ENCODE data around the gene SSR1. TPM values are rescaled to one million over a fixed set of nuclear protein-coding genes. Genes with fewer than 3 reads are reported as not detected.
"Not testable (repeated sequence)": the region's sequence is repeated elsewhere in the genome, so short reads cannot be mapped to it uniquely, and the experiment has no call there.

The SSR1 gene
- total RNA-seq, 1 donor from 2014 or later: 20.4 TPM

- peaks cover 2 to 6% (median 5%) of the 10 kb centered on the region in 3 donors for H3K4me1 ChIP-seq (ENCODE audit: control insufficient read depth in 3 of 3, insufficient read depth in 3 of 3, low read length in 3 of 3)
Observed at GRCh38 chr6:7268816-7269555, 44.0 kb downstream of the SSR1 start.

DNA sequence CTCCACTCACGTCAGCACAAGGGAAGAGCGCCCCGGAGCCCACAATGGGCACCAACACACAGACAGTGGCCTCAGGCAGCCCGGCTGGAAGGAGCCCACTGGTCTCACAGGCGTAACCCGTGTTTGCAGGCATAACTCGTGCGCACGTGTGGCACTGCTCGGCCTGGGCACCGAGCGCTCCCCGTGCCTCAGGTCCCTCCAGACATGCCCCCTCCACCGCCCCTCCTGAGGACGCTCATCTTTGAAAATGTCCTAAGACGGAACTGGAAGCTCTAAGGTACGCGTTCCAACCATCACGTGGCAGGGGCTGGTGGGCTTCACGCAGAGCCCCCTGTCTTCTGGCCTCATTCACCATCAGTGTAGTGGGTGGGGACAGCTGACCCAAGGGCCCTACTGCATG, 44.6 kb downstream of the SSR1 start:
- H3K36me3 ChIP-seq (ENCODE audit: control insufficient read depth in 3 of 3, insufficient read depth in 3 of 3, low read length in 3 of 3): peaks cover 0 to 5% (median 3%) of the 10 kb centered on the region in 3 donors
- no peak overlapping the region for H3K27ac ChIP-seq (ENCODE audit: low read depth, low read length)
- H3K9me3 ChIP-seq (ENCODE audit: control insufficient read depth in 3 of 3, low read length in 3 of 3): no peaks in the 10 kb centered on the region
- peaks cover 2 to 6% (median 5%) of the 10 kb centered on the region in 3 donors for H3K4me1 ChIP-seq (ENCODE audit: control insufficient read depth in 3 of 3, insufficient read depth in 3 of 3, low read length in 3 of 3)
- H3K4me3 ChIP-seq (ENCODE audit: low read length in 3 of 3): no peak overlapping the region
- no peak overlapping the region for H3K9ac ChIP-seq (ENCODE audit: low read depth in 1 of 3, low read length in 3 of 3)
- no peaks in the 10 kb centered on the region for H3K27me3 ChIP-seq (ENCODE audit: control insufficient read depth in 3 of 3, insufficient read depth in 3 of 3, low read length in 3 of 3)

More at GRCh38 chr6:7268816-7269555, 44.0 kb downstream of the SSR1 start:
- Histone ChIP-seq H3K9me3 (ENCODE audit: control insufficient read depth in 3 of 3, low read length in 3 of 3) (no peaks in the 10 kb centered on the region), H3K9ac (ENCODE audit: low read depth in 1 of 3, low read length in 3 of 3) (no peak overlapping the region), H3K27me3 (ENCODE audit: control insufficient read depth in 3 of 3, insufficient read depth in 3 of 3, low read length in 3 of 3) (no peaks in the 10 kb centered on the region), H3K4me3 (ENCODE audit: low read length in 3 of 3) (no peak overlapping the region), H3K36me3 (ENCODE audit: control insufficient read depth in 3 of 3, insufficient read depth in 3 of 3, low read length in 3 of 3) (peaks cover 0 to 5% (median 3%) of the 10 kb centered on the region in 3 donors), H3K27ac (ENCODE audit: low read depth, low read length) (no peak overlapping the region)

- Histone ChIP-seq H3K4me3 (ENCODE audit: low read length in 3 of 3) (no peak overlapping the region), H3K27ac (ENCODE audit: low read depth, low read length) (no peak overlapping the region), H3K9me3 (ENCODE audit: control insufficient read depth in 3 of 3, low read length in 3 of 3) (no peaks in the 10 kb centered on the region), H3K9ac (ENCODE audit: low read depth in 1 of 3, low read length in 3 of 3) (no peak overlapping the region), H3K36me3 (ENCODE audit: control insufficient read depth in 3 of 3, insufficient read depth in 3 of 3, low read length in 3 of 3) (peaks cover 0 to 5% (median 3%) of the 10 kb centered on the region in 3 donors), H3K4me1 (ENCODE audit: control insufficient read depth in 3 of 3, insufficient read depth in 3 of 3, low read length in 3 of 3) (peaks cover 2 to 6% (median 5%) of the 10 kb centered on the region in 3 donors), H3K27me3 (ENCODE audit: control insufficient read depth in 3 of 3, insufficient read depth in 3 of 3, low read length in 3 of 3) (no peaks in the 10 kb centered on the region)
Observed at GRCh38 chr6:7267466-7268091, 45.4 kb downstream of the SSR1 start.

- Histone ChIP-seq H3K9ac (ENCODE audit: low read depth in 1 of 3, low read length in 3 of 3) (no peak overlapping the region), H3K27me3 (ENCODE audit: control insufficient read depth in 3 of 3, insufficient read depth in 3 of 3, low read length in 3 of 3) (no peaks in the 10 kb centered on the region), H3K4me3 (ENCODE audit: low read length in 3 of 3) (no peak overlapping the region), H3K9me3 (ENCODE audit: control insufficient read depth in 3 of 3, low read length in 3 of 3) (no peaks in the 10 kb centered on the region), H3K27ac (ENCODE audit: low read depth, low read length) (no peak overlapping the region), H3K36me3 (ENCODE audit: control insufficient read depth in 3 of 3, insufficient read depth in 3 of 3, low read length in 3 of 3) (peaks cover 0 to 5% (median 3%) of the 10 kb centered on the region in 3 donors), H3K4me1 (ENCODE audit: control insufficient read depth in 3 of 3, insufficient read depth in 3 of 3, low read length in 3 of 3) (peaks cover 2 to 7% (median 5%) of the 10 kb centered on the region in 3 donors)
Observed at GRCh38 chr6:7267071-7267465, 45.9 kb downstream of the SSR1 start.

DNA sequence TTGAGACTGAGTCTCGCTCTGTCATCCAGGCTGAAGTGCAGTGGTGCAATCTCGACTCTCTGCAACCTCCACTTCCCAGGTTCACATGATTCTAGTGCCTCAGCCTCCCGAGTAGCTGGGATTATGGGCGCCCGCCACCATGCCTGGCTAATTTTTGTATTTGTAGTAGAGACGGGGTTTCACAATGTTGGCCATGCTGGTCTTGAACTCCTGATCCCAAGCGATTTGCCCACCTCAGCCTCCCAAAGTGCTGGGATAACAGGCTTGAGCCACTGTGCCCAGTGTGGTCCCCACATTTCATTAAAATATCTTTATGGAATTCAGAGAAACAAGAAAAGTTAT, 47.6 kb downstream of the SSR1 start:
- peaks cover 17 to 18% (median 18%) of the 10 kb centered on the region in 3 donors for H3K4me1 ChIP-seq (ENCODE audit: control insufficient read depth in 3 of 3, insufficient read depth in 3 of 3, low read length in 3 of 3)

DNA sequence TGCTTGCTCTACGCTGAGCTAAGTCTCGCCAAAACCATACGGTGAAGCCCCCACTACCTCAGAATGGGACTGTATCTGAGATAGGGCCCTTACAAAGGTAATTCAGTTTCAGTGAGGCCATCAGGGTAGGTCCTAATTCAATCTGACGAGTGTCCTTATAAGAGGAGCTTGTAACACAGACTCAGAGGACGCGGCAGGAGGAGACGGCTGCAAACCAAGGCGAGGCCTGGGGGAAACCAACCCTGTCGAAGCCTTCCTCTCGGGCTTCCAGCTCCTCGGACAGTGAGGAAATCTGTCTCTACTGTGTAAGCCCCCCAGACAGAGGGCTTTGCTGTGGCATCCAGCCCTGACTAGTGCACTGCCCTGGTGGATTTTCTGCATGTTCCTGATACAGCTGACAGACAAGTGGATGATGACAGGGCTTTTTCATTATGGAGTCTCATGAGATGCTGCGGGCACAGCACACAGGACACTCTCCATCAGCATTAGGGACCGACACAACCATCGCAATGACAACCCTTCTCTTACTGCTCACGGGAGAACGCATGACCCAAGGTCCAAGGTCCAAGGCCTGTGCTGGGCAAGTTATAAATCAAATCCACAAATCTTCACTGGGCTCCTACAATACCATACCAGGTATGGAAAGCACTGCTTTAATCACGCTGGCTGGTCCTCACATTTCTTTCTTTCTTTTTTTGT, 48.2 kb downstream of the SSR1 start:
- peaks cover 0 to 5% (median 3%) of the 10 kb centered on the region in 3 donors for H3K36me3 ChIP-seq (ENCODE audit: control insufficient read depth in 3 of 3, insufficient read depth in 3 of 3, low read length in 3 of 3)
- H3K9ac ChIP-seq (ENCODE audit: low read depth in 1 of 3, low read length in 3 of 3): no peak overlapping the region
- no peaks in the 10 kb centered on the region for H3K27me3 ChIP-seq (ENCODE audit: control insufficient read depth in 3 of 3, insufficient read depth in 3 of 3, low read length in 3 of 3)
- no peaks in the 10 kb centered on the region for H3K9me3 ChIP-seq (ENCODE audit: control insufficient read depth in 3 of 3, low read length in 3 of 3)
- H3K4me3 ChIP-seq (ENCODE audit: low read length in 3 of 3): no peak overlapping the region
- peaks cover 18 to 20% (median 19%) of the 10 kb centered on the region in 3 donors for H3K4me1 ChIP-seq (ENCODE audit: control insufficient read depth in 3 of 3, insufficient read depth in 3 of 3, low read length in 3 of 3)
- no peak overlapping the region for H3K27ac ChIP-seq (ENCODE audit: low read depth, low read length)

More for the DNA sequence above, 47.6 kb downstream of the SSR1 start:
- not testable (repeated sequence) for H3K4me3 ChIP-seq (ENCODE audit: low read length in 3 of 3); H3K36me3 ChIP-seq (ENCODE audit: control insufficient read depth in 3 of 3, insufficient read depth in 3 of 3, low read length in 3 of 3); H3K27ac ChIP-seq (ENCODE audit: low read depth, low read length); H3K9ac ChIP-seq (ENCODE audit: low read depth in 1 of 3, low read length in 3 of 3); H3K27me3 ChIP-seq (ENCODE audit: control insufficient read depth in 3 of 3, insufficient read depth in 3 of 3, low read length in 3 of 3); H3K9me3 ChIP-seq (ENCODE audit: control insufficient read depth in 3 of 3, low read length in 3 of 3)

DNA sequence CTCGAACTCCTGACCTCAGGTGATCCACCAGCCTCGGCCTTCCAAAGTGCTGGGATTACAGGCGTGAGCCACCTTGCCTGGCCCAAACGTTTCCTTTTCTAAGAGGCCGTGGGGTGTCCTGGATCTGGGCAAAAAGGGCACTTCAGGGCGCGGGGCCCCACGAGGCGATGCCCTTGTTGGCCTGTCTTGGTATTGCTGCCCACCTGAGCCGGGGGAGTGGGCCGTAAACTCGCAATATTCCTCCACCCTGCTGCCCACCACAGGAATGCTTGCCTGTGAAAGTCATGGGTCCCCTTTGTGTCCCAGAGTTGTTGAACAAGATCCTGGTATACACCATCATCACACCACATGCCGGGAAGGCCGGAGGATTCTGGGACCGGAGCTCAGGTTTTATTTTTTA, 49.0 kb downstream of the SSR1 start:
- Histone ChIP-seq H3K9me3 (ENCODE audit: control insufficient read depth in 3 of 3, low read length in 3 of 3) (no peaks in the 10 kb centered on the region), H3K4me3 (ENCODE audit: low read length in 3 of 3) (no peak overlapping the region), H3K27ac (ENCODE audit: low read depth, low read length) (no peak overlapping the region), H3K4me1 (ENCODE audit: control insufficient read depth in 3 of 3, insufficient read depth in 3 of 3, low read length in 3 of 3) (peaks cover 17 to 20% (median 18%) of the 10 kb centered on the region in 3 donors), H3K36me3 (ENCODE audit: control insufficient read depth in 3 of 3, insufficient read depth in 3 of 3, low read length in 3 of 3) (peaks cover 0 to 5% (median 3%) of the 10 kb centered on the region in 3 donors), H3K27me3 (ENCODE audit: control insufficient read depth in 3 of 3, insufficient read depth in 3 of 3, low read length in 3 of 3) (no peaks in the 10 kb centered on the region), H3K9ac (ENCODE audit: low read depth in 1 of 3, low read length in 3 of 3) (no peak overlapping the region)

- not testable (repeated sequence) for H3K36me3 ChIP-seq (ENCODE audit: control insufficient read depth in 3 of 3, insufficient read depth in 3 of 3, low read length in 3 of 3); H3K9ac ChIP-seq (ENCODE audit: low read depth in 1 of 3, low read length in 3 of 3); H3K27ac ChIP-seq (ENCODE audit: low read depth, low read length); H3K27me3 ChIP-seq (ENCODE audit: control insufficient read depth in 3 of 3, insufficient read depth in 3 of 3, low read length in 3 of 3); H3K9me3 ChIP-seq (ENCODE audit: control insufficient read depth in 3 of 3, low read length in 3 of 3); H3K4me3 ChIP-seq (ENCODE audit: low read length in 3 of 3)
- H3K4me1 ChIP-seq (ENCODE audit: control insufficient read depth in 3 of 3, insufficient read depth in 3 of 3, low read length in 3 of 3): peaks cover 17 to 20% (median 18%) of the 10 kb centered on the region in 3 donors
Observed at GRCh38 chr6:7263519-7263805, 49.5 kb downstream of the SSR1 start.

GRCh38 chr6:7262746-7263518, 50.1 kb downstream of the SSR1 start:
- Histone ChIP-seq H3K27me3 (ENCODE audit: control insufficient read depth in 3 of 3, insufficient read depth in 3 of 3, low read length in 3 of 3) (no peaks in the 10 kb centered on the region), H3K4me1 (ENCODE audit: control insufficient read depth in 3 of 3, insufficient read depth in 3 of 3, low read length in 3 of 3) (peaks cover 17 to 20% (median 18%) of the 10 kb centered on the region in 3 donors), H3K9ac (ENCODE audit: low read depth in 1 of 3, low read length in 3 of 3) (no peak overlapping the region), H3K4me3 (ENCODE audit: low read length in 3 of 3) (no peak overlapping the region), H3K9me3 (ENCODE audit: control insufficient read depth in 3 of 3, low read length in 3 of 3) (no peaks in the 10 kb centered on the region), H3K27ac (ENCODE audit: low read depth, low read length) (no peak overlapping the region), H3K36me3 (ENCODE audit: control insufficient read depth in 3 of 3, insufficient read depth in 3 of 3, low read length in 3 of 3) (no peaks in the 10 kb centered on the region)
